SK-N-SH (cell line): ENCODE data around the gene CNTNAP5. TPM values are rescaled to one million over a fixed set of nuclear protein-coding genes. Genes with fewer than 3 reads are reported as not detected.

ENCODE experiments used
- CTCF ChIA-PET: fragments of 300-600, 350-600 bp; formaldehyde crosslinking; extraction: SDS; loops from one replicate; lab custom pipeline; 2021; lab: Yijun Ruan, JAX
- POLR2A ChIA-PET: fragments of 350-600 bp; sonication (Branson Sonifier 250); formaldehyde crosslinking; extraction: SDS; loops from one replicate; lab custom pipeline; 2020; ENCODE audit warnings: antibody characterized with exemption, inconsistent platforms; lab: Yijun Ruan, JAX
- DNase-seq: peaks from one replicate; pipeline ENCODE4 v3.0.0; 2012
- H2AFZ ChIP-seq: fragments of 200-600 bp; sonication (generic); 2 replicates; pipeline ENCODE4 v1.8.1; 2016; ENCODE audit warnings: antibody characterized with exemption, mild to moderate bottlenecking, low read depth
- H3F3A ChIP-seq: fragments of 200-600 bp; sonication (generic); replicated peaks from 2 replicates; pipeline ENCODE3; 2016; ENCODE audit warnings: antibody characterized with exemption, mild to moderate bottlenecking; ENCODE audit not compliant: insufficient read depth
- H3K27ac ChIP-seq, 2 experiments: fragments of 200-500 bp in 1 of 2; fragments of 200-600 bp in 1 of 2; sonication (Bioruptor generic) in 1 of 2; sonication (generic), shearing (Covaris generic) in 1 of 2; 2 replicates each; pipeline versions ENCODE4 v1.5.1 to v1.6.1; 2014 to 2016; ENCODE audit warnings: low read depth in 2 of 2, inconsistent platforms in 1 of 2, low read length in 1 of 2, mild to moderate bottlenecking in 1 of 2, mixed read lengths in 1 of 2
- H3K27me3 ChIP-seq: fragments of 200-600 bp; sonication (generic), shearing (Covaris generic); 2 replicates; pipeline ENCODE4 v1.6.1; 2016; ENCODE audit warnings: mixed run types; ENCODE audit not compliant: insufficient read depth
- H3K36me3 ChIP-seq, 2 experiments: fragments of 200-500 bp in 1 of 2; fragments of 200-600 bp in 1 of 2; sonication (Bioruptor generic) in 1 of 2; sonication (generic) in 1 of 2; replicated peaks in 1 of 2; 2 replicates each; pipeline versions ENCODE3 to v1.5.1; 2014 to 2016; ENCODE audit warnings: low read length in 1 of 2, mild to moderate bottlenecking in 1 of 2; ENCODE audit not compliant: insufficient read depth in 2 of 2, control insufficient read depth in 1 of 2
- H3K4me1 ChIP-seq, 2 experiments: fragments of 200-500 bp in 1 of 2; fragments of 200-600 bp in 1 of 2; sonication (Bioruptor generic) in 1 of 2; sonication (generic), shearing (Covaris generic) in 1 of 2; 2 replicates each; pipeline versions ENCODE4 v1.5.1 to v1.6.1; 2014 to 2016; ENCODE audit warnings: low read depth in 1 of 2, low read length in 1 of 2, mixed run types in 1 of 2; ENCODE audit not compliant: insufficient read depth in 2 of 2, control insufficient read depth in 1 of 2
- H3K4me2 ChIP-seq: fragments of 200-600 bp; sonication (generic), shearing (Covaris generic); 2 replicates; pipeline ENCODE4 v1.6.1; 2017; ENCODE audit warnings: mixed run types
- H3K4me3 ChIP-seq, 2 experiments: fragments of 200-500 bp in 1 of 2; fragments of 200-600 bp in 1 of 2; sonication (Bioruptor generic) in 1 of 2; sonication (generic), shearing (Covaris generic) in 1 of 2; 2 replicates each; pipeline versions ENCODE4 v1.5.1 to v1.8.1; 2014 to 2016; ENCODE audit warnings: low read depth in 2 of 2, inconsistent platforms in 1 of 2, low read length in 1 of 2, mild to moderate bottlenecking in 1 of 2, mixed read lengths in 1 of 2, moderate library complexity in 1 of 2
- H3K79me2 ChIP-seq: fragments of 200-600 bp; sonication (generic); 2 replicates; pipeline ENCODE4 v1.8.1; 2017; ENCODE audit warnings: mild to moderate bottlenecking; ENCODE audit not compliant: insufficient read depth
- H3K9ac ChIP-seq: fragments of 200-600 bp; sonication (generic); 2 replicates; pipeline ENCODE4 v1.6.1; 2017; ENCODE audit warnings: mixed run types
- H3K9me2 ChIP-seq: fragments of 200-600 bp; sonication (generic); 2 replicates; pipeline ENCODE4 v1.6.1; 2017; ENCODE audit warnings: mixed run types
- H3K9me3 ChIP-seq: fragments of 200-600 bp; sonication (generic); 2 replicates; pipeline ENCODE4 v1.6.1; 2017; ENCODE audit warnings: mixed run types, mild to moderate bottlenecking, moderate library complexity
- H4K20me1 ChIP-seq: fragments of 200-600 bp; sonication (generic); 2 replicates; pipeline ENCODE4 v1.6.1; 2017; ENCODE audit warnings: mild to moderate bottlenecking, mixed run types; ENCODE audit not compliant: insufficient read depth
- CHD2 ChIP-seq: fragments of 150-350 bp; IDR thresholded peaks from 2 replicates; pipeline ENCODE4 v1.6.1; 2018; ENCODE audit warnings: low read length; ENCODE audit not compliant: partially characterized antibody
- FOXJ3 ChIP-seq: sonication (generic); formaldehyde crosslinking; IDR thresholded peaks from 2 replicates; pipeline ENCODE4 v1.5.1; 2020; ENCODE audit warnings: mild to moderate bottlenecking, missing genetic modification reagents
- GABPA ChIP-seq: IDR thresholded peaks from 2 replicates; pipeline ENCODE4 v1.4.0; 2012; ENCODE audit warnings: low read depth, mild to moderate bottlenecking
- GATA2 ChIP-seq: sonication (generic); formaldehyde crosslinking; IDR thresholded peaks from 2 replicates; pipeline ENCODE4 v1.5.0; 2020; ENCODE audit warnings: mild to moderate bottlenecking, missing genetic modification reagents
- MXI1 ChIP-seq: IDR thresholded peaks from 2 replicates; pipeline ENCODE4 v1.6.1; 2012; ENCODE audit warnings: mild to moderate bottlenecking, low read depth, low read length, improper control_type of control experiment
- NFIC ChIP-seq: IDR thresholded peaks from 2 replicates; pipeline ENCODE4 v1.4.0; 2012; ENCODE audit warnings: borderline replicate concordance
- RAD21 ChIP-seq: IDR thresholded peaks from 2 replicates; pipeline ENCODE4 v1.6.1; 2012; ENCODE audit warnings: mild to moderate bottlenecking, low read length
- RFX5 ChIP-seq: IDR thresholded peaks from 2 replicates; pipeline ENCODE4 v1.6.1; 2012; ENCODE audit warnings: mild to moderate bottlenecking, improper control_type of control experiment, low read length
- RXRA ChIP-seq: IDR thresholded peaks from 2 replicates; pipeline ENCODE4 v1.4.0; 2012; ENCODE audit warnings: low read depth, mild to moderate bottlenecking, borderline replicate concordance
- SIN3A ChIP-seq: IDR thresholded peaks from 2 replicates; pipeline ENCODE4 v1.6.1; 2012; ENCODE audit warnings: low read depth, mild to moderate bottlenecking, low read length, moderate library complexity, borderline replicate concordance
- TCF12 ChIP-seq: IDR thresholded peaks from 2 replicates; pipeline ENCODE4 v1.4.0; 2012
- YY1 ChIP-seq: IDR thresholded peaks from 2 replicates; pipeline ENCODE4 v1.4.0; 2012; ENCODE audit warnings: low read depth, mild to moderate bottlenecking
- polyA plus RNA-seq, 3 experiments: library from polyadenylated mRNA; depleted of rRNA; stranded (reverse); fragments of >200 nt; gene quantifications; 2 replicates each; pipeline ENCODE4 v1.2.3, GENCODE V29; 2012
- TF ChIP-seq, protein P1 (sequence below): fragments of 200-600 bp; sonication (generic); IDR thresholded peaks from 2 replicates; pipeline ENCODE4 v1.6.1; 2017; ENCODE audit warnings: antibody characterized with exemption, mild to moderate bottlenecking, moderate library complexity
- TF ChIP-seq, protein P2 (sequence below): IDR thresholded peaks from 2 replicates; pipeline ENCODE4 v1.4.0; 2012; ENCODE audit warnings: low read depth
- TF ChIP-seq, protein P3 (sequence below): fragments of 150-350 bp; IDR thresholded peaks from 2 replicates; pipeline ENCODE4 v1.6.1; 2016; ENCODE audit warnings: mild to moderate bottlenecking, low read depth, low read length
- TF ChIP-seq, protein P4 (sequence below): IDR thresholded peaks from 2 replicates; pipeline ENCODE4 v1.6.1; 2012; ENCODE audit warnings: mild to moderate bottlenecking, low read depth, low read length, moderate library complexity

Gene CNTNAP5
- polyA plus RNA-seq, 1 of the 3 experiments (the other 2 are of a cell fraction): 0.08 TPM

DNA sequence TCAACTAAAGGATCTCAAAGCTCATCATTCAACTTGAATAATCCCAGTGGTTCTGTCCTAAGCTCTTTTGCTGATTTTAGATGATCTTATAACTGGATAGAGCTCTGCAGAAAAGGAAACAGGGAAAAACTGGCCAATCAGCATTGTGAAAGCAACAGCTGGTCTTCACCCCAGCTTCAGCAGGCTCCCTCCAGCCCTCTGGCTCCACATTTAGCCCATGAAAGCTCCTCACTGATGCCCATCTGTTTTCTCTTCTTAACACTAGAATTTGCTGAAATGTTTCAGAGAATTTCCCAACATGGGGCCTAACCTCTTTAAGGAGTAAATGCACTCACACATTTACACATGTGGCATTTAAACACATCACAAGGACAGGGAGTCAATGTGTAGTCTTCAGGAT lies 223.3 kb downstream of the CNTNAP5 start:
- POLR2A ChIA-PET: no interaction called here
- no peak overlapping the region for H2AFZ ChIP-seq
- TF ChIP-seq, protein P1, sequence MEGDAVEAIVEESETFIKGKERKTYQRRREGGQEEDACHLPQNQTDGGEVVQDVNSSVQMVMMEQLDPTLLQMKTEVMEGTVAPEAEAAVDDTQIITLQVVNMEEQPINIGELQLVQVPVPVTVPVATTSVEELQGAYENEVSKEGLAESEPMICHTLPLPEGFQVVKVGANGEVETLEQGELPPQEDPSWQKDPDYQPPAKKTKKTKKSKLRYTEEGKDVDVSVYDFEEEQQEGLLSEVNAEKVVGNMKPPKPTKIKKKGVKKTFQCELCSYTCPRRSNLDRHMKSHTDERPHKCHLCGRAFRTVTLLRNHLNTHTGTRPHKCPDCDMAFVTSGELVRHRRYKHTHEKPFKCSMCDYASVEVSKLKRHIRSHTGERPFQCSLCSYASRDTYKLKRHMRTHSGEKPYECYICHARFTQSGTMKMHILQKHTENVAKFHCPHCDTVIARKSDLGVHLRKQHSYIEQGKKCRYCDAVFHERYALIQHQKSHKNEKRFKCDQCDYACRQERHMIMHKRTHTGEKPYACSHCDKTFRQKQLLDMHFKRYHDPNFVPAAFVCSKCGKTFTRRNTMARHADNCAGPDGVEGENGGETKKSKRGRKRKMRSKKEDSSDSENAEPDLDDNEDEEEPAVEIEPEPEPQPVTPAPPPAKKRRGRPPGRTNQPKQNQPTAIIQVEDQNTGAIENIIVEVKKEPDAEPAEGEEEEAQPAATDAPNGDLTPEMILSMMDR: no peak
- TF ChIP-seq RFX5 (no peak), RAD21 (no peak), CHD2 (no peak), RXRA (no peak), NFIC (no peak), GABPA (no peak), SIN3A (no peak), YY1 (no peak), MXI1 (no peak), TCF12 (no peak), FOXJ3 (CRISPR knock-in tag) (no peak), GATA2 (CRISPR knock-in tag) (no peak)
- TF ChIP-seq, protein P2, sequence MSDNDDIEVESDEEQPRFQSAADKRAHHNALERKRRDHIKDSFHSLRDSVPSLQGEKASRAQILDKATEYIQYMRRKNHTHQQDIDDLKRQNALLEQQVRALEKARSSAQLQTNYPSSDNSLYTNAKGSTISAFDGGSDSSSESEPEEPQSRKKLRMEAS: no peak
- TF ChIP-seq, protein P3, sequence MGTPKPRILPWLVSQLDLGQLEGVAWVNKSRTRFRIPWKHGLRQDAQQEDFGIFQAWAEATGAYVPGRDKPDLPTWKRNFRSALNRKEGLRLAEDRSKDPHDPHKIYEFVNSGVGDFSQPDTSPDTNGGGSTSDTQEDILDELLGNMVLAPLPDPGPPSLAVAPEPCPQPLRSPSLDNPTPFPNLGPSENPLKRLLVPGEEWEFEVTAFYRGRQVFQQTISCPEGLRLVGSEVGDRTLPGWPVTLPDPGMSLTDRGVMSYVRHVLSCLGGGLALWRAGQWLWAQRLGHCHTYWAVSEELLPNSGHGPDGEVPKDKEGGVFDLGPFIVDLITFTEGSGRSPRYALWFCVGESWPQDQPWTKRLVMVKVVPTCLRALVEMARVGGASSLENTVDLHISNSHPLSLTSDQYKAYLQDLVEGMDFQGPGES: no peak
- TF ChIP-seq, protein P4, sequence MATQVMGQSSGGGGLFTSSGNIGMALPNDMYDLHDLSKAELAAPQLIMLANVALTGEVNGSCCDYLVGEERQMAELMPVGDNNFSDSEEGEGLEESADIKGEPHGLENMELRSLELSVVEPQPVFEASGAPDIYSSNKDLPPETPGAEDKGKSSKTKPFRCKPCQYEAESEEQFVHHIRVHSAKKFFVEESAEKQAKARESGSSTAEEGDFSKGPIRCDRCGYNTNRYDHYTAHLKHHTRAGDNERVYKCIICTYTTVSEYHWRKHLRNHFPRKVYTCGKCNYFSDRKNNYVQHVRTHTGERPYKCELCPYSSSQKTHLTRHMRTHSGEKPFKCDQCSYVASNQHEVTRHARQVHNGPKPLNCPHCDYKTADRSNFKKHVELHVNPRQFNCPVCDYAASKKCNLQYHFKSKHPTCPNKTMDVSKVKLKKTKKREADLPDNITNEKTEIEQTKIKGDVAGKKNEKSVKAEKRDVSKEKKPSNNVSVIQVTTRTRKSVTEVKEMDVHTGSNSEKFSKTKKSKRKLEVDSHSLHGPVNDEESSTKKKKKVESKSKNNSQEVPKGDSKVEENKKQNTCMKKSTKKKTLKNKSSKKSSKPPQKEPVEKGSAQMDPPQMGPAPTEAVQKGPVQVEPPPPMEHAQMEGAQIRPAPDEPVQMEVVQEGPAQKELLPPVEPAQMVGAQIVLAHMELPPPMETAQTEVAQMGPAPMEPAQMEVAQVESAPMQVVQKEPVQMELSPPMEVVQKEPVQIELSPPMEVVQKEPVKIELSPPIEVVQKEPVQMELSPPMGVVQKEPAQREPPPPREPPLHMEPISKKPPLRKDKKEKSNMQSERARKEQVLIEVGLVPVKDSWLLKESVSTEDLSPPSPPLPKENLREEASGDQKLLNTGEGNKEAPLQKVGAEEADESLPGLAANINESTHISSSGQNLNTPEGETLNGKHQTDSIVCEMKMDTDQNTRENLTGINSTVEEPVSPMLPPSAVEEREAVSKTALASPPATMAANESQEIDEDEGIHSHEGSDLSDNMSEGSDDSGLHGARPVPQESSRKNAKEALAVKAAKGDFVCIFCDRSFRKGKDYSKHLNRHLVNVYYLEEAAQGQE: no peak
- no peaks in the 10 kb centered on the region; a peak in 1 of 4 replicates for H3K4me1 ChIP-seq
- no peak overlapping the region for H3K27ac ChIP-seq
- no peaks in the 10 kb centered on the region for H3K9me3 ChIP-seq
- no peaks in the 10 kb centered on the region for H4K20me1 ChIP-seq
- no peaks in the 10 kb centered on the region for H3K9me2 ChIP-seq
- H3K4me2 ChIP-seq: no peak overlapping the region
- no peak overlapping the region for H3K9ac ChIP-seq
- no peak overlapping the region for H3K4me3 ChIP-seq
- no peaks in the 10 kb centered on the region for H3K27me3 ChIP-seq
- DNase-seq: no peak
- CTCF ChIA-PET: interaction anchor here (1.2 to 1.5 kb wide), 2 partner anchors 8 to 17 kb away, joined by 3 to 4 read pairs; no protein-coding TSS in a partner anchor
- H3K36me3 ChIP-seq: no peaks in the 10 kb centered on the region
- no peaks in the 10 kb centered on the region for H3F3A ChIP-seq
- H3K79me2 ChIP-seq: no peaks in the 10 kb centered on the region
